ENCODE results near the gene HCK. TPM values are rescaled to one million over a fixed set of nuclear protein-coding genes. Genes with fewer than 3 reads are reported as not detected.

HCK gene
- total RNA-seq, 1 experiment from 2014 or later: 0.17 TPM

- Histone ChIP-seq H3K9ac (ENCODE audit: low read length) (no peak overlapping the region), H3K4me1 (ENCODE audit: control insufficient read depth in 1 of 2, insufficient read depth in 2 of 2, low read length in 2 of 2) (no peaks in the 10 kb centered on the region), H3K4me2 (ENCODE audit: low read length) (no peak overlapping the region), H4K20me1 (ENCODE audit: insufficient read depth) (no peaks in the 10 kb centered on the region), H3K79me2 (ENCODE audit: insufficient read depth, low read length) (no peaks in the 10 kb centered on the region), H3K4me3 (replicated peaks in 1 of 2; ENCODE audit: low read depth in 1 of 2, low read length in 2 of 2) (no peak overlapping the region), H3K27ac (ENCODE audit: low read depth, low read length) (no peak overlapping the region), H3K9me2 (ENCODE audit: insufficient read depth) (no peaks in the 10 kb centered on the region), H3K36me3 (ENCODE audit: control insufficient read depth in 1 of 2, insufficient read depth in 2 of 2, low read length in 2 of 2) (no peaks in the 10 kb centered on the region), H3K9me3 (ENCODE audit: control insufficient read depth in 1 of 2, insufficient read depth in 1 of 2, low read depth in 1 of 2, low read length in 2 of 2) (no peaks in the 10 kb centered on the region), H3K27me3 (ENCODE audit: insufficient read depth, low read length) (peaks cover 42% of the 10 kb centered on the region), H2AFZ (ENCODE audit: low read depth, low read length, poor library complexity, severe bottlenecking) (no peak overlapping the region)
- ATAC-seq (no peak), DNase-seq (ENCODE audit: low read depth, low spot score) (no peak)
- 0 out of 2 replicates have a peak, but pooled peaks have one; percentile 20 for TF ChIP-seq JUND (IDR thresholded peaks at IDR 0.05)
- TF ChIP-seq ZNF274 (IDR thresholded peaks at IDR 0.05; ENCODE audit: low read depth, low read length): no peak
- no peak for TF ChIP-seq POLR2AphosphoS5 (IDR thresholded peaks at IDR 0.05; ENCODE audit: low read depth, low read length)
- TF ChIP-seq ELF1 (IDR thresholded peaks at IDR 0.05; ENCODE audit: borderline replicate concordance, low read depth): no peak
- no peak for TF ChIP-seq CTCF (IDR thresholded peaks at IDR 0.05 in 2 of 3, conservative IDR thresholded peaks at IDR 0.05 in 1 of 3; ENCODE audit: borderline replicate concordance in 1 of 3, insufficient read depth in 1 of 3, low read depth in 2 of 3, low read length in 2 of 3)
- no peak for TF ChIP-seq YY1 (IDR thresholded peaks at IDR 0.05; ENCODE audit: extremely low read depth, insufficient replicate concordance, low read depth, low read length)
- TF ChIP-seq MAX (IDR thresholded peaks at IDR 0.05): no peak
- TF ChIP-seq ATF3 (IDR thresholded peaks at IDR 0.05): no peak
- TF ChIP-seq EZH2 (IDR thresholded peaks at IDR 0.05): no peak
- no peak for TF ChIP-seq SP1 (IDR thresholded peaks at IDR 0.05; ENCODE audit: low read depth)
- no peak for TF ChIP-seq POLR2A (IDR thresholded peaks at IDR 0.05; ENCODE audit: borderline replicate concordance, extremely low read depth, insufficient read depth, insufficient read length)
- no peak for TF ChIP-seq ZBTB33 (IDR thresholded peaks at IDR 0.05; ENCODE audit: extremely low read depth, insufficient replicate concordance, low read length)
- no peak for TF ChIP-seq SIN3A (IDR thresholded peaks at IDR 0.05; ENCODE audit: low read depth)
- peak; percentile 16; the same call in 1 of the 2 replicates for TF ChIP-seq FOSL1 (IDR thresholded peaks at IDR 0.05; ENCODE audit: low read depth)
- no peak for TF ChIP-seq CBX3 (IDR thresholded peaks at IDR 0.05; ENCODE audit: low read depth)
- intact Hi-C loops (cut with micrococcal nuclease): no loop called here
- ChIA-PET RAD21 (ENCODE audit: low non-redundant PET in 1 of 2, low total read pairs in 2 of 2, uncharacterized antibody in 2 of 2, unreplicated experiment in 2 of 2) (interaction anchor here in 1 of 2 experiments (0.7 kb wide), 1 partner anchor 614 kb away, joined by 3 read pairs; no protein-coding TSS in a partner anchor), CTCF (no interaction called here), POLR2A (no interaction called here)
- no TSS peak for BruUV-seq (replicated peaks)
These were observed 14.1 kb upstream of the HCK start for GRCh38 chr20:32037929-32038328.
